GM12801 (cell line): ENCODE data around the gene REPIN1.

Experiments used
- TF ChIP-seq, protein P1 (sequence below): IDR thresholded peaks from one replicate; pipeline ENCODE4 v1.5.1; 2011; ENCODE audit warnings: control low read depth; ENCODE audit not compliant: insufficient read length; ENCODE audit errors: extremely low read depth

The REPIN1 gene

DNA sequence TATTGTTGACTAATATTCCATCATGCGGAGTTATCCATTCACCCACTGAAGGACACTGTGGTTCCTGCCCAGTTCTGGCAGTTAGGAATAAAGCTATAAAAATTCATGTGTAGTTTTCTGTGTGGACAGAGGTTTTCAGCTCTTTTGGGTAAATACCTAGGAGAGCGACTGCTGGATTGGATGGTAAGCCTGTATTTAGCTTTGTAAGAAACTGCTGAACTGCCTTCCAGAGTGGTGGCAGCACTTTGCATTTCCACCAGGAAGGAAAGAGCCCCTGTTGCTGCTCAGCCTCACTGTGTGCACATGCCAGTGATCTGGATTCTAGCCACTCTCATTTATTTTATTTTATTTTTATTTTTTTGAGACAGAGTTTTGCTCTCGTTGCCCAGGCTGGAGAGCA lies 24.7 kb downstream of the REPIN1 start:
- TF ChIP-seq, protein P1, sequence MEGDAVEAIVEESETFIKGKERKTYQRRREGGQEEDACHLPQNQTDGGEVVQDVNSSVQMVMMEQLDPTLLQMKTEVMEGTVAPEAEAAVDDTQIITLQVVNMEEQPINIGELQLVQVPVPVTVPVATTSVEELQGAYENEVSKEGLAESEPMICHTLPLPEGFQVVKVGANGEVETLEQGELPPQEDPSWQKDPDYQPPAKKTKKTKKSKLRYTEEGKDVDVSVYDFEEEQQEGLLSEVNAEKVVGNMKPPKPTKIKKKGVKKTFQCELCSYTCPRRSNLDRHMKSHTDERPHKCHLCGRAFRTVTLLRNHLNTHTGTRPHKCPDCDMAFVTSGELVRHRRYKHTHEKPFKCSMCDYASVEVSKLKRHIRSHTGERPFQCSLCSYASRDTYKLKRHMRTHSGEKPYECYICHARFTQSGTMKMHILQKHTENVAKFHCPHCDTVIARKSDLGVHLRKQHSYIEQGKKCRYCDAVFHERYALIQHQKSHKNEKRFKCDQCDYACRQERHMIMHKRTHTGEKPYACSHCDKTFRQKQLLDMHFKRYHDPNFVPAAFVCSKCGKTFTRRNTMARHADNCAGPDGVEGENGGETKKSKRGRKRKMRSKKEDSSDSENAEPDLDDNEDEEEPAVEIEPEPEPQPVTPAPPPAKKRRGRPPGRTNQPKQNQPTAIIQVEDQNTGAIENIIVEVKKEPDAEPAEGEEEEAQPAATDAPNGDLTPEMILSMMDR: no peak

DNA sequence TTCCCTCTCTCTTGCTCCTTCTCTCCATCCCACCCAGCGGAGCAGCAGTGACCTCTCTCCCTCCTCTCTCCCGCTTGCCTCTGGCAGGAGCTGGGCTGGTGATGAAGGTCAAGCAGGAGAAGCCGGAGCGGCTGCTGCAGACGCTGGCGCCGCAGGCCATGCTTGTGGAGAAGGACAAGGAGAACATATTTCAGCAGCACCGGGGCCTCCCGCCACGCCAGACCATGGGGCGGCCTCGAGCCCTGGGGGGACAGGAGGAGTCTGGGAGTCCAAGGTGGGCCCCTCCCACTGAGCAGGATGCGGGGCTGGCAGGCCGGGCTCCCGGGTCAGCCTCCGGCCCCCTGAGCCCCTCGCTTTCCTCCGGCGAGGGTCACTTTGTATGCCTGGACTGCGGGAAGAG lies 27.8 kb downstream of the REPIN1 start:
- TF ChIP-seq, protein P1: no peak

DNA sequence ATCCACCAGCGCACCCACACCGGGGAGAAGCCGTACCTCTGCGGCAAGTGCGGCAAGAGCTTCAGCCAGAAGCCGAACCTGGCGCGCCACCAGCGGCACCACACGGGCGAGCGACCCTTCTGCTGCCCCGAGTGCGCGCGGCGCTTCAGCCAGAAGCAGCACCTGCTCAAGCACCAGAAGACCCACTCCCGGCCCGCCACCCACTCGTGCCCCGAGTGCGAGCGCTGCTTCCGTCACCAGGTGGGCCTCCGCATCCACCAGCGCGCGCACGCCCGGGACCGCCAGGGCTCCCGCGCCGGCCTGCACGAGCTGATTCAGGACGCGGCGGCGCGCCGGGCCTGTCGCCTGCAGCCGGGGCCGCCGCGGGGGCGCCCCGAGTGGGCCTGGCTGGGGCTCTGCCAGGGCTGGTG lies 28.2 kb downstream of the REPIN1 start:
- TF ChIP-seq, protein P1: no peak

DNA sequence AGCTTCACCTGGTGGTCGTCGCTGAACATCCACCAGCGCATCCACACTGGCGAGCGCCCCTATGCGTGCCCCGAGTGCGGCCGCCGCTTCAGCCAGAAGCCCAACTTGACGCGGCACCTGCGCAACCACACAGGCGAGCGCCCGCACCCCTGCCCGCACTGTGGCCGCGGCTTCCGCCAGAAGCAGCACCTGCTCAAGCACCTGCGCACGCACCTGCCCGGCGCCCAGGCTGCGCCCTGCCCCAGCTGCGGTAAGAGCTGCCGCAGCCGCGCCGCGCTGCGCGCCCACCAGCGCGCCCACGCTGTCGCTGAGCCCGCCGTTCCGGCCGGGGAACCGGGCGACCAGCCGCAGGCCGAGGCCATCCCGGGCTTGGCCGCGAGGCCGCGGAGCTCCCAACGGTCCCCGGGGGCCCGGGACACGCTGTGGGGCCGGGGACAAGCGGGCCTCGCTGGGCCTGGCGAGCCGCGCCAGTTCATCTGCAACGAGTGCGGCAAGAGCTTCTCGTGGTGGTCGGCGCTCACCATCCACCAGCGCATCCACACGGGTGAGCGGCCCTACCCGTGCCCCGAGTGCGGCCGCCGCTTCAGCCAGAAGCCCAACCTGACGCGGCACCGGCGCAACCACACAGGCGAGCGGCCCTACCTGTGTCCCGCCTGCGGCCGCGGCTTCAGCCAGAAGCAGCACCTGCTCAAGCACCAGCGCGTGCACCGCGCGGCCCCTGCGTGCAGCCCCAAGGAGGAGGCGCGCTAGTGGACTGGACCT lies 28.9 kb downstream of the REPIN1 start:
- TF ChIP-seq, protein P1: no peak

DNA sequence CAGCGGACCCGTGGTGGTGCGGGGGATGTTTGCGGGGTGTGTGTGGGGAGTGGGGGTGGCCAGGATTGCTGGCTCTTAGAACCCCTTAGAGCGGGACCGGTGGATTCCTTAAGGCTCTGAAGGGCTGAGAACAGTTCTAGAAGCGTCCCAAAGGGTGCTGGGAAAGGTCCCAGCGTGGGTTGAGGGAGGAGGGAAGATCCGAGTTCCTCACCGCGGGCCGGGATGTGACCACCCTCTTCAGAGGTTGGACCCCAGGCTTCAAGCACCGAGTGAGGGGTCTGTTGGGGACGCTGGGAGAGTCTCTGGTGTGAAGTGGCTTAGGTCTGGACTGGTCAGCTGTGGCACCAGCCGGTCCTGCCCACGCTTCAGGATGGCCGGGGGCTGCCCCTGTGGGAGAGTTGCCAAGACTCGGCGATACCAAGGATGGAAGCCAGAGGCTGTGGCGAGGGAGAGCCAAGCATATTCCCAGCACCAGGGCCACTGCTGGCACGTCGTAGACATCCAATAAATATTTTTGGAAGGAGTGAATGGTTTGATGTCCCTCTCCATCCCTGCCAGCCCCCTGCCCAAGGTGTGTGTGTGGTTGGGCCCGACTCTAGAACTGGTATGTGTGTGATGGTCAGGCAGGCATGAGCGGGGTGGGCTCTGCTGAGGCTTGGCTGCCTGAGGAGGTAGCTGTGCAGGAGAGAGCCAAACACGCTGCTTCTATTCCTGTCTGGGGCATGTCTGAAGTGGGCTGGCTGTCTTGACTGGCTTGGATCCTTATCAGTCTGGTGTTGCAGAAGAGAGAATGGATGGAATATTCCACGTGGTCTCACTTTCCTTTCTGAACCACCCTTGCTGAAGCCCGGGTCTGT lies 29.7 kb downstream of the REPIN1 start:
- TF ChIP-seq, protein P1: no peak

DNA sequence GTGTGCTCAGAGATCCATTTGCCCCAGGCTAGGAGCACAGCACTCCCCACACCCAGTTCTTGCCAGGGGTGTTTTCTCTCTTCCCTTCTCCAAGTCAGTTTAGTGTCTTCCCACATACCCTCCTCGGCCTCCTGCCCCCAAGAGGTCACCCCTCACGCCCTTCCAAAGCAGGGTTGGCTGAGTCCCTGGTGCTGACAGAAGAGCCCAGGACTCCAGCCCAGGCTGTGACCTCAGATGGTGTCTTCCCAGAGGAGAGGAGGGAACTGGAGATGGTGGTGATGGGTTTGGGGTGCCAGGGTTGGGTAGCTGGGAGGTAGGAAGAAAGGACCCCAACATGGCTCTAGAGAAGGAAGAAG lies 30.3 kb downstream of the REPIN1 start:
- TF ChIP-seq, protein P1: no peak

DNA sequence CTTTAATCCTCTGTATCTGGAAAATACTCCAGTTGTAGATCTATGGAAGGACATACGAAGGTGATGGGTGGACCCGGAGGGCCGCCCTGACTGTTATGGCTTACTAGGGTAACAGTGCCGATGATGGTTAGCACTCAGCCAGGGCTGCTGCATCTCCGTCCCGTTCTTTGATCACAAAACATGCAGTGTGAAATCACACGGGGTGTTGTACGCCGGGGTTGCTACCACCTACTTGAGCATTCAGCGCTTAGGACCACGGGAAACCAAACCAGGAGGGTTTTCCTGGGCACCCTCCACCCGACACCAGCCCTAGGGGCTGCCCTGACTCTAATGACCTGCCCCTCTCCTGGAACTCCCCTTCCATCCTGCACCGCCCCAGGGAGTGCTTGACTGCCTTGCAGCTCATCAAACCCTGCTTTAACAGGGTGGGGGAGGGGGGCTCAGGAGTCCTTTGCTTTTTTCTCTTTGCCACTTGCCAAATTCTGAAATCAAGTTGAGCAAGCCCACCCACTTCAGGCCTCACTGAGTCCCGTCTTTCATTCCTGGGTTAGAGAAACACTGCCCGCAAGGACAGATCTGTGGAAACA lies 30.9 kb downstream of the REPIN1 start:
- TF ChIP-seq, protein P1: no peak
